Neural progenitor cell (in vitro differentiated cells): Measurements from ENCODE around the gene DCLK2. TPM values are rescaled to one million over a fixed set of nuclear protein-coding genes. Genes with fewer than 3 reads are reported as not detected.

Source experiments
- DNase-seq: peaks from one replicate; pipeline ENCODE4 v3.0.0-alpha.2; 2016; ENCODE audit warnings: low spot score
- H2AFZ ChIP-seq: fragments of 200-600 bp; sonication (generic); replicated peaks from 2 replicates; pipeline ENCODE4 v1.6.1; 2016; ENCODE audit warnings: antibody characterized with exemption
- H3F3A ChIP-seq: fragments of 200-600 bp; sonication (generic); 2 replicates; pipeline ENCODE4 v1.6.1; 2016; ENCODE audit warnings: antibody characterized with exemption, low read depth
- H3K27ac ChIP-seq: fragments of 200-600 bp; sonication (generic); 2 replicates; pipeline ENCODE4 v1.5.1; 2016; ENCODE audit warnings: mild to moderate bottlenecking
- H3K27me3 ChIP-seq: fragments of 200-600 bp; sonication (generic); 2 replicates; pipeline ENCODE4 v1.6.1; 2016; ENCODE audit warnings: mild to moderate bottlenecking, moderate library complexity
- H3K36me3 ChIP-seq: fragments of 200-600 bp; sonication (generic); 2 replicates; pipeline ENCODE4 v1.5.1; 2016
- H3K4me1 ChIP-seq: fragments of 200-600 bp; sonication (generic); 2 replicates; pipeline ENCODE4 v1.6.1; 2016; ENCODE audit warnings: mixed run types
- H3K4me2 ChIP-seq: fragments of 200-600 bp; sonication (generic); 2 replicates; pipeline ENCODE4 v1.6.1; 2016
- H3K4me3 ChIP-seq: fragments of 200-600 bp; sonication (generic); 2 replicates; pipeline ENCODE4 v1.5.1; 2016
- H3K79me2 ChIP-seq: fragments of 200-600 bp; sonication (generic); 2 replicates; pipeline ENCODE4 v1.6.1; 2016; ENCODE audit warnings: low read depth
- H3K9ac ChIP-seq: fragments of 200-600 bp; sonication (generic); 2 replicates; pipeline ENCODE4 v1.6.1; 2016
- H3K9me3 ChIP-seq: fragments of 200-600 bp; sonication (generic); 2 replicates; pipeline ENCODE4 v1.5.1; 2016; ENCODE audit warnings: low read depth
- H4K20me1 ChIP-seq: fragments of 200-600 bp; sonication (generic); 2 replicates; pipeline ENCODE4 v1.6.1; 2016; ENCODE audit warnings: low read depth
- H3K27ac Mint-ChIP-seq: 3 replicates; pipeline ENCODE4 v1.8.0; 2021; ENCODE audit warnings: mixed read lengths
- H3K27me3 Mint-ChIP-seq: 2 replicates; pipeline ENCODE4 v1.8.0; 2022; ENCODE audit warnings: low read depth, mild to moderate bottlenecking, inconsistent platforms, moderate library complexity, mixed read lengths; ENCODE audit not compliant: insufficient read depth
- H3K36me3 Mint-ChIP-seq: 3 replicates; pipeline ENCODE4 v1.8.0; 2021; ENCODE audit warnings: mixed read lengths
- H3K4me1 Mint-ChIP-seq: 3 replicates; pipeline ENCODE4 v1.8.0; 2021; ENCODE audit warnings: mixed read lengths
- H3K4me3 Mint-ChIP-seq: 3 replicates; pipeline ENCODE4 v1.8.0; 2021; ENCODE audit warnings: mild to moderate bottlenecking, moderate library complexity, mixed read lengths
- H3K9me3 Mint-ChIP-seq: 3 replicates; pipeline ENCODE4 v1.8.0; 2020; ENCODE audit warnings: mixed read lengths
- EZH2 ChIP-seq: fragments of 200-600 bp; sonication (generic); IDR thresholded peaks from 2 replicates; pipeline ENCODE4 v1.6.1; 2017; ENCODE audit warnings: antibody characterized with exemption, mild to moderate bottlenecking, moderate library complexity
- EZH2phosphoT487 ChIP-seq: fragments of 200-600 bp; sonication (generic); IDR thresholded peaks from 2 replicates; pipeline ENCODE4 v1.6.1; 2017; ENCODE audit warnings: antibody characterized with exemption
- total RNA-seq: library from RNA; depleted of rRNA; stranded (reverse); fragments of >200 nt; gene quantifications from 2 replicates; pipeline ENCODE4 v1.2.3, GENCODE V29; 2015; ENCODE audit warnings: low replicate concordance
- TF ChIP-seq, protein P1 (sequence below): fragments of 200-600 bp; sonication (generic); IDR thresholded peaks from 2 replicates; pipeline ENCODE4 v1.5.1; 2017; ENCODE audit warnings: antibody characterized with exemption, mild to moderate bottlenecking

DCLK2 gene
- total RNA-seq, 1 donor from 2014 or later = 11.7 TPM

DNA sequence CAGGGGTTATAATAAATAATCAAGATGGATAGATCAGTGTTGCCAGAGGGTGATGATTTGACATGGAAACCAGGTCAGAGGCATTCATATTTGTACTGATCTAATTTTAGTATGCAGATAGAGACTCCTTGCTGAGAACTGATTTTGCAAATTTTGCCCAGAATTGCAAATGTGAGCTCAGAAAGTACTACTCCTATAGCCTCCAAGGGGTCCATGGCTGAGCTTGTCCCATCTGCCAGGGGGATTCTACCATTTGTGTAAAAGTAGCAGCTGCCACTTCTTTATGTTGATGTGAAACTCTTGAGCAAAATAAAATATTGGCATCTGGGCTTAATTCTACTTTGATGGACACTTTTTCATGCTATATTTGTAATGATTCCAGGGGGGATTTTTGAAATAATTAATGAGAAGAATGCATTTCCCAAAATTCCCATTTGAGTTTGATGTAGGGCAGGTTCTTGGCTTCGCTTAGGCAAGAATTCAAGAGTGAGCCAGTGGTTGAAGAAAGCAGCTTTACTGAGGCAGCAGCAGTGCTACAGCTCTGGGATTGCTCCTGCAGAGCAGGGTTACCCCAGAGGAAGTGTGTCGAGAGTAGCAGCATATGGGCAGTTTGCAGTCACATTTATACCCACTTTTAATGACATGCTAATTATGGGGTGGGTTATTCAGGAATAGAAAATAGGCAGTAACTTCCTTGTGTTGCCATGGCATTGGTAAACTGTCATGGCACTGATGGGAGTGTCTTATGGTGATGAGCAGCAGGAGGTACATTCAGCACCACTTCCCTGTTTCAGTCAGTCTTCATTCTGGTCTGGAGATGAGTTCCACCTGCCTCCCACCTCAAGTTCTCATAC is 38.7 kb upstream of the DCLK2 start:
- Mint-ChIP-seq H3K27ac (no peak overlapping the region), H3K9me3 (peaks cover 5% of the 10 kb centered on the region), H3K4me1 (peaks cover 7% of the 10 kb centered on the region), H3K27me3 (peaks cover 3% of the 10 kb centered on the region), H3K4me3 (no peak overlapping the region), H3K36me3 (no peaks in the 10 kb centered on the region)
- Histone ChIP-seq H3K27me3 (no peaks in the 10 kb centered on the region), H3F3A (no peaks in the 10 kb centered on the region), H3K79me2 (no peaks in the 10 kb centered on the region), H3K4me3 (no peak overlapping the region), H3K4me1 (no peaks in the 10 kb centered on the region), H3K36me3 (no peaks in the 10 kb centered on the region), H3K9ac (no peak overlapping the region), H3K9me3 (no peaks in the 10 kb centered on the region), H2AFZ (no peak overlapping the region), H3K4me2 (no peak overlapping the region), H4K20me1 (no peaks in the 10 kb centered on the region), H3K27ac (no peak overlapping the region)
- TF ChIP-seq EZH2phosphoT487 (no peak), EZH2 (no peak)
- TF ChIP-seq, protein P1, sequence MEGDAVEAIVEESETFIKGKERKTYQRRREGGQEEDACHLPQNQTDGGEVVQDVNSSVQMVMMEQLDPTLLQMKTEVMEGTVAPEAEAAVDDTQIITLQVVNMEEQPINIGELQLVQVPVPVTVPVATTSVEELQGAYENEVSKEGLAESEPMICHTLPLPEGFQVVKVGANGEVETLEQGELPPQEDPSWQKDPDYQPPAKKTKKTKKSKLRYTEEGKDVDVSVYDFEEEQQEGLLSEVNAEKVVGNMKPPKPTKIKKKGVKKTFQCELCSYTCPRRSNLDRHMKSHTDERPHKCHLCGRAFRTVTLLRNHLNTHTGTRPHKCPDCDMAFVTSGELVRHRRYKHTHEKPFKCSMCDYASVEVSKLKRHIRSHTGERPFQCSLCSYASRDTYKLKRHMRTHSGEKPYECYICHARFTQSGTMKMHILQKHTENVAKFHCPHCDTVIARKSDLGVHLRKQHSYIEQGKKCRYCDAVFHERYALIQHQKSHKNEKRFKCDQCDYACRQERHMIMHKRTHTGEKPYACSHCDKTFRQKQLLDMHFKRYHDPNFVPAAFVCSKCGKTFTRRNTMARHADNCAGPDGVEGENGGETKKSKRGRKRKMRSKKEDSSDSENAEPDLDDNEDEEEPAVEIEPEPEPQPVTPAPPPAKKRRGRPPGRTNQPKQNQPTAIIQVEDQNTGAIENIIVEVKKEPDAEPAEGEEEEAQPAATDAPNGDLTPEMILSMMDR = no peak
- DNase-seq = no peak

DNA sequence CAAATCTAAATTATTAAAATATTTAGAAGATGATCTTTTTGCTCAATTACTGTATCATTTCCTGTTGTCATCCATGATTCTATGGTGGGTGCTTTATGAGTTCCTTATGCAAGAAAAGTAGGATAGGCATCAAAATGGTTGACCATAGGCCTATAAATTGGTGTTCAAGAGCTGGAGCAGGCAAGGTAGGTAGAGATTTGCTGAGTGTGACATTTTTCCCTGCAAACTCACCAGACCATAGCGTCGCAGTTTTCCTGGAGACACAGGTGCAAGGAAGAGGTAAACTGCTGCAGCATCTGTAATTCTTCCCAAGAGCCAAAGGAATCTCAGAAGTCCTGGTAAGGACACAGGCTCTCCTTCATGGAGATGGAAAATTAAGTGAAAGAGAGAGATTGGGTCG is 33.7 kb upstream of the DCLK2 start:
- TF ChIP-seq EZH2phosphoT487 (no peak), EZH2 (no peak)
- TF ChIP-seq, protein P1 = no peak
- no peak overlapping the region for H3K27ac Mint-ChIP-seq
- DNase-seq = no peak
- H3F3A ChIP-seq = no peaks in the 10 kb centered on the region
- no peak overlapping the region for H3K4me3 Mint-ChIP-seq
- H3K4me1 ChIP-seq = peaks cover 6% of the 10 kb centered on the region
- H3K36me3 ChIP-seq = no peaks in the 10 kb centered on the region
- no peak overlapping the region for H3K4me2 ChIP-seq
- H3K27ac ChIP-seq = no peak overlapping the region
- H3K27me3 Mint-ChIP-seq = peaks cover 2% of the 10 kb centered on the region
- no peak overlapping the region for H3K4me3 ChIP-seq
- no peaks in the 10 kb centered on the region for H3K9me3 Mint-ChIP-seq
- H3K27me3 ChIP-seq = no peaks in the 10 kb centered on the region
- H4K20me1 ChIP-seq = no peaks in the 10 kb centered on the region
- no peak overlapping the region for H2AFZ ChIP-seq
- no peaks in the 10 kb centered on the region for H3K9me3 ChIP-seq
- H3K79me2 ChIP-seq = no peaks in the 10 kb centered on the region
- no peaks in the 10 kb centered on the region for H3K36me3 Mint-ChIP-seq
- no peak overlapping the region for H3K9ac ChIP-seq
- peaks cover 10% of the 10 kb centered on the region for H3K4me1 Mint-ChIP-seq

DNA sequence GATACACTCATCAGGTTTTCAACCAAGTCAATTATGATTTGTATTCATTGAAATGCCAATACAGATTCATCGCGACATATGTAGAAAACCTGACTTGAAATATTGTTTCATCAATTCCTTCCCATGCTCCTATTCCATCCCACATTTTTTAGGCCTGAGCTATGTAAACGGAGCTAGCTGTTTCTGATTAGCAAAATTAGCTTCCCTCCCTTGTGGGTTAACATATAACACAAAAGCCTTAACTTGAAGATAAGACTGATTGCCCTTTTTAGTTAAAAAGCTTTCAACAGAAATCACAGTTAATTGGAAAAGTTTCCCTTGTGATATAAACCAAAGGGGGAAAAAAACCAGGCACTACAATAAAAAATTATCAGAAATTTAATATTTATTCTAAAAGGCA is 32.8 kb upstream of the DCLK2 start:
- no peak overlapping the region for H3K4me3 ChIP-seq
- H3K27me3 Mint-ChIP-seq = peaks cover 2% of the 10 kb centered on the region
- H3K4me1 Mint-ChIP-seq = peaks cover 7% of the 10 kb centered on the region
- no peak overlapping the region for H3K27ac Mint-ChIP-seq
- H3K9me3 ChIP-seq = no peaks in the 10 kb centered on the region
- H2AFZ ChIP-seq = no peak overlapping the region
- DNase-seq = no peak
- no peak overlapping the region for H3K27ac ChIP-seq
- no peaks in the 10 kb centered on the region for H3K27me3 ChIP-seq
- TF ChIP-seq EZH2 (no peak), EZH2phosphoT487 (no peak)
- TF ChIP-seq, protein P1 = no peak
- no peaks in the 10 kb centered on the region for H3F3A ChIP-seq
- no peaks in the 10 kb centered on the region for H4K20me1 ChIP-seq
- H3K4me2 ChIP-seq = no peak overlapping the region
- H3K4me1 ChIP-seq = peaks cover 6% of the 10 kb centered on the region
- H3K79me2 ChIP-seq = no peaks in the 10 kb centered on the region
- H3K9me3 Mint-ChIP-seq = no peaks in the 10 kb centered on the region
- no peak overlapping the region for H3K4me3 Mint-ChIP-seq
- no peaks in the 10 kb centered on the region for H3K36me3 Mint-ChIP-seq
- H3K36me3 ChIP-seq = no peaks in the 10 kb centered on the region
- no peak overlapping the region for H3K9ac ChIP-seq
